ENCODE measurements around the gene SPATC1L. TPM values are rescaled to one million over a fixed set of nuclear protein-coding genes. Genes with fewer than 3 reads are reported as not detected.
"Not testable (repeated sequence)": the region's sequence is repeated elsewhere in the genome, so short reads cannot be mapped to it uniquely, and the experiment has no call there.

SPATC1L gene
- total RNA-seq, 1 donor from 2014 or later = 8.6 TPM

- Histone ChIP-seq H3K4me1 (no peaks in the 10 kb centered on the region), H3K27me3 (ENCODE audit: low read depth) (no peaks in the 10 kb centered on the region), H3K9me3 (no peaks in the 10 kb centered on the region), H3K4me3 (no peak overlapping the region), H3K36me3 (no peaks in the 10 kb centered on the region), H3K27ac (no peak overlapping the region)
- no peak for TF ChIP-seq CTCF (IDR thresholded peaks at IDR 0.05)
- DNase-seq = no peak
- no peak for ATAC-seq
- intact Hi-C loops (cut with DNase I) = no loop called here
Observed at GRCh38 chr21:46172863-46173528, 11.3 kb downstream of the SPATC1L start.

- TF ChIP-seq CTCF (IDR thresholded peaks at IDR 0.05) = no peak
- no peak for ATAC-seq
- Histone ChIP-seq H3K36me3 (no peaks in the 10 kb centered on the region), H3K4me3 (no peak overlapping the region), H3K27ac (no peak overlapping the region), H3K27me3 (ENCODE audit: low read depth) (no peaks in the 10 kb centered on the region), H3K4me1 (no peaks in the 10 kb centered on the region), H3K9me3 (no peaks in the 10 kb centered on the region)
- intact Hi-C loops (cut with DNase I) = no loop called here
- no peak for DNase-seq
Observed at GRCh38 chr21:46171996-46172862, 12.0 kb downstream of the SPATC1L start.

GRCh38 chr21:46171585-46171984 is 12.7 kb downstream of the SPATC1L start:
- Histone ChIP-seq H3K36me3 (no peaks in the 10 kb centered on the region), H3K27ac (no peak overlapping the region), H3K27me3 (ENCODE audit: low read depth) (no peaks in the 10 kb centered on the region), H3K4me3 (no peak overlapping the region), H3K4me1 (no peaks in the 10 kb centered on the region), H3K9me3 (no peaks in the 10 kb centered on the region)
- TF ChIP-seq CTCF (IDR thresholded peaks at IDR 0.05) = no peak
- ATAC-seq = no peak
- intact Hi-C loops (cut with DNase I) = no loop called here
- DNase-seq = no peak

GRCh38 chr21:46170436-46171193 is 13.6 kb downstream of the SPATC1L start:
- H3K4me3 ChIP-seq; H3K36me3 ChIP-seq; DNase-seq; H3K4me1 ChIP-seq; H3K27ac ChIP-seq; ATAC-seq; H3K27me3 ChIP-seq (ENCODE audit: low read depth); intact Hi-C loops (cut with DNase I); H3K9me3 ChIP-seq: not testable (repeated sequence)

- no peaks in the 10 kb centered on the region for H3K36me3 ChIP-seq
- no peak overlapping the region for H3K27ac ChIP-seq
- TF ChIP-seq CTCF (IDR thresholded peaks at IDR 0.05) = no peak
- H3K9me3 ChIP-seq = no peaks in the 10 kb centered on the region
- ATAC-seq (no peak), DNase-seq (no peak)
- H3K4me1 ChIP-seq = no peaks in the 10 kb centered on the region
- no peaks in the 10 kb centered on the region for H3K27me3 ChIP-seq (ENCODE audit: low read depth)
- H3K4me3 ChIP-seq = no peak overlapping the region
- intact Hi-C loops (cut with DNase I) = no loop called here
Observed at GRCh38 chr21:46168659-46169386, 15.4 kb downstream of the SPATC1L start.

All from lower lobe of right lung (tissue), 2 donors.